Panc1 (cell line): ENCODE results near the gene CASP12. TPM values are rescaled to one million over a fixed set of nuclear protein-coding genes. Genes with fewer than 3 reads are reported as not detected.
"Not testable (repeated sequence)": the region's sequence is repeated elsewhere in the genome, so short reads cannot be mapped to it uniquely, and the experiment has no call there.

ENCODE experiments used
- ATAC-seq: fragments of 200-7000 bp; cut with Tn5 transposase; 2 replicates; pipeline ENCODE4 v1.9.1; 2020; ENCODE audit warnings: mild to moderate bottlenecking, moderate library complexity
- BruUV-seq: library from RNA; stranded (reverse); fragments of 400-500 nt; replicated peaks from 2 replicates; lab custom pipeline; 2021; lab: Mats Ljungman, UMichigan
- CTCF ChIA-PET: fragments of 300-600 bp; sonication (Branson Sonifier 250); formaldehyde crosslinking; loops from one replicate; lab custom pipeline; 2022; ENCODE audit warnings: antibody characterized with exemption; lab: Charles Lee
- POLR2A ChIA-PET: fragments of 300-600 bp; sonication (Branson Sonifier 250); formaldehyde crosslinking; loops from one replicate; lab custom pipeline; 2022; ENCODE audit warnings: antibody characterized with exemption; lab: Charles Lee
- DNase-seq: peaks from one replicate; pipeline ENCODE4 v3.0.0-alpha.2; 2010; ENCODE audit warnings: low read depth, low spot score
- H3K27ac ChIP-seq: 2 replicates; pipeline ENCODE4 v1.5.1; 2011; ENCODE audit warnings: mild to moderate bottlenecking, low read length, inconsistent platforms
- H3K27me3 ChIP-seq: fragments of 200-500 bp; sonication (Bioruptor generic); 2 replicates; pipeline ENCODE4 v1.6.0; 2014; ENCODE audit warnings: low read length, inconsistent platforms; ENCODE audit not compliant: control insufficient read depth, insufficient read depth
- H3K36me3 ChIP-seq: fragments of 200-500 bp; sonication (Bioruptor generic); 2 replicates; pipeline ENCODE4 v1.5.1; 2014; ENCODE audit warnings: inconsistent platforms, mild to moderate bottlenecking, low read length, moderate library complexity; ENCODE audit not compliant: control insufficient read depth, insufficient read depth
- H3K4me1 ChIP-seq: 2 replicates; pipeline ENCODE4 v1.5.1; 2011; ENCODE audit warnings: inconsistent platforms, mild to moderate bottlenecking, low read length, moderate library complexity; ENCODE audit not compliant: control insufficient read depth, insufficient read depth
- H3K4me3 ChIP-seq, 2 experiments: 2 replicates each; pipeline ENCODE4 v1.5.1; 2011 to 2012; ENCODE audit warnings: low read depth in 2 of 2, low read length in 2 of 2, mild to moderate bottlenecking in 2 of 2, inconsistent platforms in 1 of 2, moderate library complexity in 1 of 2
- H3K9me3 ChIP-seq: fragments of 200-500 bp; sonication (Bioruptor generic); 2 replicates; pipeline ENCODE4 v1.5.1; 2014; ENCODE audit warnings: low read depth, mild to moderate bottlenecking, inconsistent platforms, low read length, moderate library complexity; ENCODE audit not compliant: control insufficient read depth, insufficient read depth
- CTCF ChIP-seq: fragments of 450-650 bp; IDR thresholded peaks from 2 replicates; pipeline ENCODE4 v1.5.1; 2017; ENCODE audit warnings: mild to moderate bottlenecking
- POLR2AphosphoS5 ChIP-seq: IDR thresholded peaks from 2 replicates; pipeline ENCODE4 v1.6.1; 2012; ENCODE audit warnings: mild to moderate bottlenecking, low read depth, low read length, moderate library complexity
- REST ChIP-seq, 2 experiments: IDR thresholded peaks; 2 replicates each; pipeline ENCODE4 v1.6.1; 2011 to 2012; ENCODE audit warnings: low read depth in 2 of 2, control low read depth in 1 of 2, low read length in 1 of 2, mild to moderate bottlenecking in 1 of 2, moderate library complexity in 1 of 2; ENCODE audit not compliant: insufficient read depth in 1 of 2
- SIN3A ChIP-seq: IDR thresholded peaks from 2 replicates; pipeline ENCODE4 v1.6.1; 2012; ENCODE audit warnings: low read depth, mild to moderate bottlenecking, low read length, moderate library complexity, borderline replicate concordance; ENCODE audit not compliant: insufficient read depth
- TCF7L2 ChIP-seq: IDR thresholded peaks from 2 replicates; pipeline ENCODE4 v1.6.1; 2011; ENCODE audit warnings: mild to moderate bottlenecking, low read depth, low read length, inconsistent platforms
- in situ Hi-C: cut with HindIII; loops from 2 replicates; pipeline ENCODE4 v1.10.0; 2016; ENCODE audit warnings: low sequenced_read_pairs, low pct_unique_long_range_greater_than_20kb
- intact Hi-C: fragments of 100-400 bp; cut with micrococcal nuclease; formaldehyde crosslinking; loops from one replicate; pipeline ENCODE4 v1.10.0; 2022; ENCODE audit not compliant: unreplicated experiment
- total RNA-seq: library from RNA; stranded (reverse); gene quantifications from one replicate; pipeline ENCODE4 v1.2.1, GENCODE V29; 2021; ENCODE audit not compliant: unreplicated experiment

Gene CASP12
- total RNA-seq, 1 experiment from 2014 or later = not detected

GRCh38 chr11:104934594-104934993, 36.3 kb upstream of the CASP12 start:
- H3K27ac ChIP-seq = no peak overlapping the region
- ATAC-seq = no peak
- intact Hi-C loops (no loop called here), in situ Hi-C loops (no loop called here)
- no TSS peak for BruUV-seq
- H3K36me3 ChIP-seq = no peaks in the 10 kb centered on the region
- POLR2A ChIA-PET = no interaction called here
- no peak for DNase-seq
- no peaks in the 10 kb centered on the region for H3K4me1 ChIP-seq
- CTCF ChIA-PET = interaction anchor here (0.6 kb wide), 1 partner anchor 122 kb away, joined by 4 read pairs; no protein-coding TSS in a partner anchor
- H3K4me3 ChIP-seq = no peak overlapping the region
- H3K27me3 ChIP-seq = no peaks in the 10 kb centered on the region; the same call in 1 of the 2 replicates
- TF ChIP-seq SIN3A (no peak), REST (IDR thresholded peaks at IDR 0.05; ENCODE audit: insufficient read depth in 1 of 2, low read depth in 2 of 2, low read length in 1 of 2) (no peak), TCF7L2 (no peak), CTCF (no peak), POLR2AphosphoS5 (no peak)
- H3K9me3 ChIP-seq = no peaks in the 10 kb centered on the region

GRCh38 chr11:104934073-104934472, 35.8 kb upstream of the CASP12 start:
- H3K36me3 ChIP-seq, in situ Hi-C loops, H3K27ac ChIP-seq, intact Hi-C loops, H3K4me3 ChIP-seq, BruUV-seq, H3K27me3 ChIP-seq, ATAC-seq, H3K4me1 ChIP-seq, H3K9me3 ChIP-seq, POLR2A ChIA-PET, DNase-seq: not testable (repeated sequence)
- CTCF ChIA-PET = interaction anchor here (0.6 kb wide), 1 partner anchor 123 kb away, joined by 4 read pairs; no protein-coding TSS in a partner anchor

GRCh38 chr11:104928811-104929210, 30.6 kb upstream of the CASP12 start:
- H3K4me1 ChIP-seq = no peaks in the 10 kb centered on the region
- H3K4me3 ChIP-seq = no peak overlapping the region
- H3K27me3 ChIP-seq = no peaks in the 10 kb centered on the region
- TF ChIP-seq TCF7L2 (no peak), REST (IDR thresholded peaks at IDR 0.05; ENCODE audit: insufficient read depth in 1 of 2, low read depth in 2 of 2, low read length in 1 of 2) (no peak), POLR2AphosphoS5 (no peak), CTCF (no peak), SIN3A (no peak)
- intact Hi-C loops = no loop called here
- H3K27ac ChIP-seq = no peak overlapping the region
- ATAC-seq (no peak), DNase-seq (no peak)
- no TSS peak for BruUV-seq
- POLR2A ChIA-PET = no interaction called here
- CTCF ChIA-PET = no interaction called here
- H3K36me3 ChIP-seq = no peaks in the 10 kb centered on the region
- H3K9me3 ChIP-seq = no peaks in the 10 kb centered on the region
- in situ Hi-C loops = no loop called here
